ENCODE results near the gene PTEN. TPM values are rescaled to one million over a fixed set of nuclear protein-coding genes. Genes with fewer than 3 reads are reported as not detected.
"Not testable (repeated sequence)": the region's sequence is repeated elsewhere in the genome, so short reads cannot be mapped to it uniquely, and the experiment has no call there.

The PTEN gene
- 10 to 100 TPM; 91.3 to 93.9 TPM for total RNA-seq

- peaks cover 38% of the 10 kb centered on the region for H3K4me1 Mint-ChIP-seq
- H3K27me3 Mint-ChIP-seq, result no peaks in the 10 kb centered on the region
- peaks cover 33% of the 10 kb centered on the region for H3K36me3 Mint-ChIP-seq (ENCODE audit: low read depth)
- DNase-seq, result peak; percentile 80
- POLR2A ChIA-PET, result interaction anchor here (0.6 to 1.1 kb wide), 3 partner anchors 11 to 228 kb away, joined by 3 to 4 read pairs (median 3); no protein-coding TSS in a partner anchor
- no peaks in the 10 kb centered on the region for H3K9me3 Mint-ChIP-seq
- peak within 1 kb of the TSS; percentile 97 for H3K27ac Mint-ChIP-seq
- CTCF ChIA-PET, result interaction anchor here (1.0 to 2.3 kb wide), 7 partner anchors 23 to 689 kb away, joined by 3 to 14 read pairs (median 3); no protein-coding TSS in a partner anchor
- H3K4me3 Mint-ChIP-seq, result peak within 1 kb of the TSS; percentile 95
Observed at GRCh38 chr10:87863053-87863943, at the start of gene PTEN, which contains the start of gene KLLN. PTEN (plus strand) TSS chr10:87863625; CDS start chr10:87864470, 845 bp downstream. KLLN (minus strand) TSS chr10:87863533; CDS start chr10:87862487, 1,046 bp downstream.

DNA sequence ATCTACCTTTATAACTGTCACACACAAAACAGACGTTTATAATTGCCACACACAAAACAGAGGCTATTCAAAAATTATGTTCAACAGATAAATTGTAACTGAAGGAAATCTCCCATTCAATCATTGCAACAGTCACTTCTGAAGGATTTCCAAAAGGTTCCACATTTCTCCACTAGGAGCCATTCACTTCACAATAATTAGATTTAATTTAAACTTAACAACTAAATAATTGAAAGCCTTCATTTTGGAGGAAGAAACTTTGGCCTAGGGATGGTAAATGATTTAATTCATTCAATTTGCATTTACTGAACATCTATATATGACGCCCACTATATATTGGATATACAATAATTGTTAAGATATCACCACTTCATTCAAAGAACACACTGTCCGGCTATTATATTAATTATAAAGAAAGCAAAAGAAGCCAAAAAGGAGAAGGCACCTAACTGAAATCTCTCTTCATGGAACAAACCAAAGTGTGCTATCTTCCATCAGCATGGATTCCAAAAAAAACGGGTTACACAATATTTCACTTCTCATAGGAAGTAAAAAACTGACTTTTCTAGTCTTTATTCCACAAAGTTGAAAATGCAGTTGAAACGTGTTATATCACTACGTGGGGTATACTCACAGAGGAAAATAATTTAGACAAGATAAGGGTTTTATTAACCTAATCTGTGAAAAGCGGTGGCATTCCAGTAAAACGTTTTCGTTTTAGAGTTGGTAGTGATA, 47.1 kb upstream of the PTEN start:
- CTCF ChIA-PET, result no interaction called here
- Mint-ChIP-seq H3K27ac (peak overlapping the region; percentile 92), H3K27me3 (no peaks in the 10 kb centered on the region), H3K4me3 (peak overlapping the region; percentile 93), H3K4me1 (peaks cover 37% of the 10 kb centered on the region), H3K36me3 (ENCODE audit: low read depth) (peaks cover 21% of the 10 kb centered on the region), H3K9me3 (no peaks in the 10 kb centered on the region)
- POLR2A ChIA-PET, result no interaction called here
- DNase-seq, result no peak

DNA sequence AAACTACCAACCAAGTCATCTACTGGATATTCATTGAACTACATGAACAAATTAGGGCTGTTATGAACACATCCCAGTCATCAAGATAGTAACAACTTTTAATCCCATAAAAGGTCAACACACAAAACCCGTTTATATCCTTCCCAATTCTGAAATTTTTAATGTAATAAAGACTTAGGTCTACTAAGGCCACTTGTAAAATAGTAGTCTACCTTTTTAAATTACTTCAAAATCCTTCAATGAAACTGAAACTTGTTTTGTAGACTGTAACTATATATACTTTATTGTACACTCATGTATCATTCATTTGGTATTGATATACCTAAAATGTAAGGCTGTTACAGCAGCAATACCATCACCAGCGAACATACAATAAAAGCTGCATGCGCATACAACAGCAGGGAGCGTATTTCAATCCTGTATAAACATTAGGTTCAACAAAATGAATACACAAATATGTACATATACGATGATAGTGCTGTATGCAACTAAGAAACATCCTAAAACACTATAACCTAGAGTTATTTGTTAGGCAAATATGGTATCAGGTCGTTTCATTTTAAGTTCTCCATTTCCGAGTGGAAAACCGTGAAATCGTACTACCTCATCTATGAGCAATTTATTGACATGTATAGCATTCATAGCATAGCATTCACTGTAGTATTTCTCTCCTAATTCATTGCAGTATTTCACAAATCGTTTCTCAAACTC, 46.4 kb upstream of the PTEN start:
- peaks cover 14% of the 10 kb centered on the region for H3K36me3 Mint-ChIP-seq (ENCODE audit: low read depth)
- H3K4me1 Mint-ChIP-seq, result peaks cover 35% of the 10 kb centered on the region
- ChIA-PET POLR2A (no interaction called here), CTCF (interaction anchor here (1.1 to 3.4 kb wide), 3 partner anchors 12 to 51 kb away, joined by 4 to 28 read pairs (median 5); no protein-coding TSS in a partner anchor)
- DNase-seq, result no peak
- no peaks in the 10 kb centered on the region for H3K9me3 Mint-ChIP-seq
- H3K27me3 Mint-ChIP-seq, result no peaks in the 10 kb centered on the region
- peak overlapping the region; percentile 93 for H3K4me3 Mint-ChIP-seq
- H3K27ac Mint-ChIP-seq, result peak overlapping the region; percentile 92

GRCh38 chr10:87817609-87818504, 45.6 kb upstream of the PTEN start, which contains the start of gene ATAD1:
ATAD1 (minus strand) TSS chr10:87818226; CDS start chr10:87814599, 3,627 bp downstream.
- peak within 1 kb of the TSS; percentile 92 for H3K27ac Mint-ChIP-seq
- CTCF ChIA-PET, result interaction anchor here (1.1 to 3.4 kb wide), 4 partner anchors 11 to 50 kb away, joined by 3 to 28 read pairs (median 4); no protein-coding TSS in a partner anchor
- H3K4me3 Mint-ChIP-seq, result peak within 1 kb of the TSS; percentile 93
- POLR2A ChIA-PET, result no interaction called here
- peaks cover 35% of the 10 kb centered on the region for H3K4me1 Mint-ChIP-seq
- peak; percentile 90 for DNase-seq
- H3K9me3 Mint-ChIP-seq, result no peaks in the 10 kb centered on the region
- H3K27me3 Mint-ChIP-seq, result peaks cover 2% of the 10 kb centered on the region
- peaks cover 9% of the 10 kb centered on the region for H3K36me3 Mint-ChIP-seq (ENCODE audit: low read depth)

- POLR2A ChIA-PET, result interaction anchor here (1.0 kb wide), 1 partner anchor 9 kb away, joined by 3 read pairs; no protein-coding TSS in a partner anchor
- H3K27me3 Mint-ChIP-seq, result peaks cover 2% of the 10 kb centered on the region
- peaks cover 35% of the 10 kb centered on the region for H3K4me1 Mint-ChIP-seq
- H3K27ac Mint-ChIP-seq, result peak overlapping the region; percentile 92
- CTCF ChIA-PET, result interaction anchor here (0.7 to 3.4 kb wide), 4 partner anchors 11 to 47 kb away, joined by 3 to 28 read pairs (median 4); no protein-coding TSS in a partner anchor
- DNase-seq, result peak; percentile 68
- peaks cover 7% of the 10 kb centered on the region for H3K36me3 Mint-ChIP-seq (ENCODE audit: low read depth)
- peak overlapping the region; percentile 93 for H3K4me3 Mint-ChIP-seq
- H3K9me3 Mint-ChIP-seq, result no peaks in the 10 kb centered on the region
Observed at GRCh38 chr10:87818505-87819288, 44.7 kb upstream of the PTEN start.

GRCh38 chr10:87819289-87819585, 44.2 kb upstream of the PTEN start:
- Mint-ChIP-seq H3K27ac (peak overlapping the region; percentile 92), H3K4me3 (peak overlapping the region; percentile 48), H3K4me1 (peaks cover 34% of the 10 kb centered on the region), H3K27me3 (peaks cover 2% of the 10 kb centered on the region), H3K9me3 (no peaks in the 10 kb centered on the region), H3K36me3 (ENCODE audit: low read depth) (peaks cover 5% of the 10 kb centered on the region)
- no peak for DNase-seq
- CTCF ChIA-PET, result interaction anchor here (0.7 to 3.4 kb wide), 3 partner anchors 10 to 46 kb away, joined by 3 to 28 read pairs (median 4); no protein-coding TSS in a partner anchor
- POLR2A ChIA-PET, result interaction anchor here (1.0 kb wide), 1 partner anchor 8 kb away, joined by 3 read pairs; no protein-coding TSS in a partner anchor

DNA sequence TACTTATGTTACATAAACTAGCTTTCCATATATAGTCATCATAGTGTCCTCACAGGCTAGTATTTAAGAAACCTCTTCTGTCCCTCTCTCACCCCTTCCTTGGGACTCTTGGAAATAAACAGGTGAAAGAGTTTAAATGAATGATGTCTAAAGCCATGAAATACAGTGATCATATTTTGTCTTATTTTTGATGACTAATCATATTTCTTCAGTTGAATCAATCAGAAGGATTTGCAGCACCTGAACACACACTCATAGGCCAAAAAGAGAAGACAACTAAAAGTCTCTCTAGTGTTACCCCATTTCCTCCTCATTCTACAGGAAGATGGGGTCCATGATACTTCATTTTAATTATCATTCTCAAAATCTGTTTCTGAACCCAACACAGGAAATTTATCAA, 36.8 kb upstream of the PTEN start:
- ChIA-PET CTCF (interaction anchor here (1.0 to 1.2 kb wide), 2 partner anchors 12 to 19 kb away, joined by 3 read pairs; no protein-coding TSS in a partner anchor), POLR2A (no interaction called here)
- no peak overlapping the region for H3K27ac Mint-ChIP-seq
- peaks cover 2% of the 10 kb centered on the region for H3K27me3 Mint-ChIP-seq
- no peaks in the 10 kb centered on the region for H3K9me3 Mint-ChIP-seq
- H3K4me1 Mint-ChIP-seq, result peaks cover 14% of the 10 kb centered on the region
- H3K36me3 Mint-ChIP-seq (ENCODE audit: low read depth), result peaks cover 3% of the 10 kb centered on the region
- no peak for DNase-seq
- no peak overlapping the region for H3K4me3 Mint-ChIP-seq

DNA sequence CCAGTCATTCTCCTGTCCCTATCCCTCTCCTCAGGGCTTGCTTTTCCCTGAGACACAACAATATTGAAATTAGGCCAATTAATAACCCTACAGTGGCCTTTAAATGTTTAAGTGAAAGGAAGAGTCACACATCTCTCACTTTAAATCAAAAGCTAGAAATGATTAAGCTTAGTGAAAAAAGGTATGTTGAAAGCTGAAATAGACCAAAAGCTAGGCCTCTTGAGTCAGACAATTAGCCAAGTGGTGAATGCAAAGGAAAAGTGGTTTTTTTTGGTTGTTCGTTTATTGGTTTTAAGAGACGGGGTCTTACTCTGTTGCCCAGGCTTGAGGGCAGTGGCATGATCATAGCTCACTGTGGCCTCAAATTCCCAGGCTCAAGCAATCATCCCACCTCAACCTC, 35.7 kb upstream of the PTEN start:
- Mint-ChIP-seq H3K9me3 (no peaks in the 10 kb centered on the region), H3K36me3 (ENCODE audit: low read depth) (peaks cover 3% of the 10 kb centered on the region), H3K27me3 (no peaks in the 10 kb centered on the region), H3K4me1 (peaks cover 14% of the 10 kb centered on the region), H3K27ac (no peak overlapping the region), H3K4me3 (no peak overlapping the region)
- ChIA-PET CTCF (interaction anchor here (0.6 to 4.1 kb wide), 5 partner anchors 9 to 1359 kb away, joined by 3 to 28 read pairs (median 5); partner anchors contain the start of gene ATAD1), POLR2A (interaction anchor here (0.7 kb wide), 2 partner anchors 8 to 70 kb away, joined by 3 read pairs; no protein-coding TSS in a partner anchor)
- DNase-seq, result no peak

DNA sequence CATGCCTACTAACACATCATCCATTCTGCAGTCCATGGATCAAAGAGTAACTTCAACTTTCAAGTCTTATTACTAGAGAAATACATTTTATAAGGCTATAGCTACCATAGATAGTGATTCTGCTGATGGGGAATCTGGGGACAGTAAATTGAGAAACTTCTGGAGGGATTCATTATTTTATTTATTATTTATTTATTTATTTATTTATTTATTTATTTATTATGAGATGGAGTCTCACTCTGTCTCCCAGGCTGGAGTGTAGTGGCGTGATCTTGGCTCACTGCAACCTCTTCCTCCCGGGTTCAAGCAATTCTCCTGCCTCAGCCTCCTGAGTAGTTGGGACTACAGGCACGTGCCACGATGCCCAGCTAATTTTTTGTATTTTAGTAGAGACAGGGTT, 34.4 kb upstream of the PTEN start:
- H3K36me3 Mint-ChIP-seq (ENCODE audit: low read depth); H3K27ac Mint-ChIP-seq; H3K27me3 Mint-ChIP-seq; H3K9me3 Mint-ChIP-seq; POLR2A ChIA-PET; H3K4me3 Mint-ChIP-seq; DNase-seq: not testable (repeated sequence)
- CTCF ChIA-PET, result interaction anchor here (1.7 to 4.1 kb wide), 2 partner anchors 10 to 754 kb away, joined by 4 to 28 read pairs; partner anchors contain the start of genes ATAD1 and RNLS
- H3K4me1 Mint-ChIP-seq, result peaks cover 14% of the 10 kb centered on the region

DNA sequence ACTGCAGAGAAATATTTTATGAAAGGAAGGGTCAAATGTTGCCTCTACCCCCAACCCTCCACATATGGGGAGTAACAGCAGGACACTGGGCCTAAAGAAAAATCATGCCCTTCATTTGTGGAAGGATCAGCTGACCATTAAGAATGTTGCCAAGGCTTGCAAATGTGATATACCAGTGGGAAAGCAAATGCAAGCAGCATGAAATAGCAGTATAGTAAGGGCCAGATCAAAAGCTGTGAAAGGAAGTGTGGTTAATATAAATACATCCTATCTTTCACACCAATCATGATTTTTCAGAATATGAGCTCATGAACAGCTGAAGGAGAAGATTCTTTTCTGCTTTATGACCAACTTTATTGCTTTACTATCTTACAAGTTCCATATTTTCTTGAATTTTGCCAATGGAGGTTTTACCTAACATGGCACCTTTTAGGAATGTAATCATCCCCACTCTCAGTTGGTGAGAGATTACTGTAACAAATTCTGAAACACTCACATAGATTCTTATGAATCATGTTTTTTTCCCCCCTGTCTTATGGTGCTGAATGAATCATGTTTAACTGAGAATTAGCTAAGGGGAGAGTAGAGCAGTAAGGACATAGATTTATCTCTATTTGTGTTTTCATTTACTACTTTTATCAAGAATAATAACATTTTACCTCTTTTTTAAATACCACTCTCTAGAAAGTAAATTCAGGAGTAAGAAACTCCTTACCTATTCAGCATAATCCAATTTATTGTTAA, 33.3 kb upstream of the PTEN start:
- peaks cover 2% of the 10 kb centered on the region for H3K27me3 Mint-ChIP-seq
- H3K4me1 Mint-ChIP-seq, result peaks cover 14% of the 10 kb centered on the region
- no peak for DNase-seq
- no peaks in the 10 kb centered on the region for H3K9me3 Mint-ChIP-seq
- ChIA-PET POLR2A (no interaction called here), CTCF (interaction anchor here (1.7 to 4.1 kb wide), 2 partner anchors 11 to 753 kb away, joined by 4 to 28 read pairs; partner anchors contain the start of genes ATAD1 and RNLS)
- H3K27ac Mint-ChIP-seq, result no peak overlapping the region
- no peak overlapping the region for H3K4me3 Mint-ChIP-seq
- H3K36me3 Mint-ChIP-seq (ENCODE audit: low read depth), result peaks cover 3% of the 10 kb centered on the region
